RCC 7860 (cell line): Measurements from ENCODE around the gene HS3ST4.
"Not testable (repeated sequence)": the region's sequence is repeated elsewhere in the genome, so short reads cannot be mapped to it uniquely, and the experiment has no call there.

ENCODE experiments used
- DNase-seq: peaks from one replicate; pipeline ENCODE4 v3.0.0-alpha.2; 2015; ENCODE audit warnings: low spot score
- FAIRE-seq: peaks from 2 replicates; lab custom pipeline; 2012; peaks lifted over from hg19 to GRCh38; lab: Jason Lieb, UNC

The HS3ST4 gene

GRCh38 chr16:25729188-25729915 is 37.6 kb downstream of the HS3ST4 start:
- no peak for DNase-seq
- FAIRE-seq = no peak

- no peak for FAIRE-seq
- DNase-seq = no peak
These were observed 38.6 kb downstream of the HS3ST4 start for GRCh38 chr16:25730396-25730795.

- FAIRE-seq (no peak), DNase-seq (no peak)
These were observed 42.9 kb downstream of the HS3ST4 start for GRCh38 chr16:25734430-25735385.

GRCh38 chr16:25735645-25736044 is 43.9 kb downstream of the HS3ST4 start:
- FAIRE-seq = no peak

GRCh38 chr16:25747160-25747758 is 55.5 kb downstream of the HS3ST4 start:
- no peak for FAIRE-seq

More at GRCh38 chr16:25735645-25736044, 43.9 kb downstream of the HS3ST4 start:
- no peak for DNase-seq

GRCh38 chr16:25748092-25748654 is 56.4 kb downstream of the HS3ST4 start:
- DNase-seq (no peak), FAIRE-seq (no peak)

More at GRCh38 chr16:25747160-25747758, 55.5 kb downstream of the HS3ST4 start:
- no peak for DNase-seq

GRCh38 chr16:25750488-25751216 is 58.9 kb downstream of the HS3ST4 start:
- FAIRE-seq = no peak
- no peak for DNase-seq

- FAIRE-seq (no peak), DNase-seq (no peak)
These were observed 59.6 kb downstream of the HS3ST4 start for GRCh38 chr16:25751230-25751835.

- FAIRE-seq (no peak), DNase-seq (no peak)
These were observed 72.7 kb downstream of the HS3ST4 start for GRCh38 chr16:25764466-25764865.

GRCh38 chr16:25771216-25771615 is 79.5 kb downstream of the HS3ST4 start:
- DNase-seq (no peak), FAIRE-seq (no peak)

- DNase-seq (no peak), FAIRE-seq (no peak)
These were observed 80.2 kb downstream of the HS3ST4 start for GRCh38 chr16:25771812-25772568.

GRCh38 chr16:25776214-25776613 is 84.5 kb downstream of the HS3ST4 start:
- not testable (repeated sequence) for DNase-seq, FAIRE-seq

GRCh38 chr16:25783226-25783625 is 91.5 kb downstream of the HS3ST4 start:
- no peak for DNase-seq
- FAIRE-seq = no peak

- DNase-seq (no peak), FAIRE-seq (no peak)
These were observed 93.6 kb downstream of the HS3ST4 start for GRCh38 chr16:25785361-25785760.

- DNase-seq (no peak), FAIRE-seq (no peak)
These were observed 95.0 kb downstream of the HS3ST4 start for GRCh38 chr16:25786748-25787147.

GRCh38 chr16:25788637-25789036 is 96.9 kb downstream of the HS3ST4 start:
- FAIRE-seq (no peak), DNase-seq (no peak)

GRCh38 chr16:25796239-25796638 is 104.5 kb downstream of the HS3ST4 start:
- FAIRE-seq = no peak
- DNase-seq = no peak

- no peak for FAIRE-seq
- no peak for DNase-seq
These were observed 106.3 kb downstream of the HS3ST4 start for GRCh38 chr16:25798065-25798464.

- no peak for DNase-seq
- no peak for FAIRE-seq
These were observed 108.1 kb downstream of the HS3ST4 start for GRCh38 chr16:25799816-25800215.
